H9 (cell line): ENCODE measurements around the gene CDK14. TPM values are rescaled to one million over a fixed set of nuclear protein-coding genes. Genes with fewer than 3 reads are reported as not detected.

Experiments
- DNase-seq: peaks from one replicate; pipeline ENCODE4 v3.0.0-alpha.2; 2017
- H2AFZ ChIP-seq: one replicate; pipeline ENCODE4 v1.6.1; 2013; ENCODE audit warnings: mild to moderate bottlenecking, low read length, control low read depth, moderate library complexity
- H2AK5ac ChIP-seq: 2 replicates; pipeline ENCODE4 v1.6.1; 2013; ENCODE audit warnings: low read length, control low read depth, mixed read lengths; ENCODE audit not compliant: insufficient read length
- H2BK120ac ChIP-seq: one replicate; pipeline ENCODE4 v1.6.1; 2013; ENCODE audit warnings: low read depth, mild to moderate bottlenecking, low read length, control low read depth, inconsistent platforms; ENCODE audit not compliant: poor library complexity, severe bottlenecking
- H2BK12ac ChIP-seq: 2 replicates; pipeline ENCODE4 v1.6.1; 2013; ENCODE audit warnings: low read length, control low read depth, mixed read lengths, low read depth; ENCODE audit not compliant: insufficient read length
- H2BK15ac ChIP-seq: 2 replicates; pipeline ENCODE4 v1.6.1; 2013; ENCODE audit warnings: low read depth, low read length, control low read depth
- H2BK20ac ChIP-seq: one replicate; pipeline ENCODE4 v1.6.1; 2013; ENCODE audit warnings: low read depth, mild to moderate bottlenecking, low read length, control low read depth, inconsistent platforms; ENCODE audit not compliant: poor library complexity, severe bottlenecking
- H2BK5ac ChIP-seq: 2 replicates; pipeline ENCODE4 v1.6.1; 2013; ENCODE audit warnings: low read length, control low read depth, mixed read lengths; ENCODE audit not compliant: insufficient read length
- H3K14ac ChIP-seq: 2 replicates; pipeline ENCODE4 v1.6.1; 2013; ENCODE audit warnings: low read length, control low read depth; ENCODE audit not compliant: insufficient read depth
- H3K18ac ChIP-seq: 2 replicates; pipeline ENCODE4 v1.6.1; 2013; ENCODE audit warnings: low read depth, mild to moderate bottlenecking, mixed read lengths, low read length, control low read depth; ENCODE audit not compliant: insufficient read length
- H3K23ac ChIP-seq: 2 replicates; pipeline ENCODE4 v1.6.1; 2013; ENCODE audit warnings: low read length, control low read depth, mixed read lengths, low read depth; ENCODE audit not compliant: insufficient read length
- H3K23me2 ChIP-seq: 2 replicates; pipeline ENCODE4 v1.6.1; 2013; ENCODE audit warnings: low read depth, mild to moderate bottlenecking, mixed read lengths, low read length, control low read depth; ENCODE audit not compliant: insufficient read length, poor library complexity, severe bottlenecking
- H3K27ac ChIP-seq: 2 replicates; pipeline ENCODE4 v1.5.1; 2013; ENCODE audit warnings: low read length, control low read depth, mixed read lengths, low read depth; ENCODE audit not compliant: insufficient read length
- H3K27me3 ChIP-seq: 2 replicates; pipeline ENCODE4 v1.6.1; 2013; ENCODE audit warnings: low read length, control low read depth, inconsistent platforms; ENCODE audit not compliant: insufficient read depth
- H3K4ac ChIP-seq: 2 replicates; pipeline ENCODE4 v1.6.1; 2013; ENCODE audit warnings: low read depth, mild to moderate bottlenecking, control low read depth, inconsistent platforms, low read length, moderate library complexity
- H3K4me1 ChIP-seq: 2 replicates; pipeline ENCODE4 v1.6.1; 2013; ENCODE audit warnings: low read length, control low read depth, inconsistent platforms; ENCODE audit not compliant: insufficient read depth
- H3K4me2 ChIP-seq: 2 replicates; pipeline ENCODE4 v1.6.1; 2013; ENCODE audit warnings: low read length, control low read depth, mixed read lengths; ENCODE audit not compliant: insufficient read length, insufficient read depth
- H3K56ac ChIP-seq: 2 replicates; pipeline ENCODE4 v1.6.1; 2013; ENCODE audit warnings: low read depth, mild to moderate bottlenecking, mixed read lengths, low read length, control low read depth; ENCODE audit not compliant: insufficient read length
- H3K79me1 ChIP-seq: 2 replicates; pipeline ENCODE4 v1.6.1; 2013; ENCODE audit warnings: low read depth, mild to moderate bottlenecking, moderate library complexity, low read length, control low read depth, inconsistent platforms; ENCODE audit not compliant: insufficient read depth, poor library complexity, severe bottlenecking
- H3K79me2 ChIP-seq: 2 replicates; pipeline ENCODE4 v1.6.1; 2013; ENCODE audit warnings: low read length, control low read depth, inconsistent platforms; ENCODE audit not compliant: insufficient read depth
- H3K9ac ChIP-seq: 2 replicates; pipeline ENCODE4 v1.6.1; 2013; ENCODE audit warnings: low read length, control low read depth, mixed read lengths; ENCODE audit not compliant: insufficient read length; ENCODE audit errors: extremely low read depth
- H3K9me3 ChIP-seq: one replicate; pipeline ENCODE4 v1.6.1; 2013; ENCODE audit warnings: low read depth, low read length, inconsistent platforms; ENCODE audit not compliant: control insufficient read depth
- H3T11ph ChIP-seq: one replicate; pipeline ENCODE4 v1.6.1; 2013; ENCODE audit warnings: mild to moderate bottlenecking, low read length, control low read depth, inconsistent platforms
- H4K20me1 ChIP-seq: one replicate; pipeline ENCODE4 v1.6.1; 2013; ENCODE audit not compliant: control insufficient read depth, insufficient read length, insufficient read depth
- H4K5ac ChIP-seq: 2 replicates; pipeline ENCODE4 v1.6.1; 2013; ENCODE audit warnings: low read depth, mild to moderate bottlenecking, mixed read lengths, low read length, control low read depth; ENCODE audit not compliant: insufficient read length
- H4K8ac ChIP-seq: replicated peaks from 2 replicates; pipeline ENCODE4 v1.6.1; 2013; ENCODE audit warnings: low read length, control low read depth, mixed read lengths, low read depth; ENCODE audit not compliant: insufficient read length
- H4K91ac ChIP-seq: 2 replicates; pipeline ENCODE4 v1.6.1; 2013; ENCODE audit warnings: low read depth, mild to moderate bottlenecking, moderate library complexity, mixed read lengths, low read length, control low read depth; ENCODE audit not compliant: insufficient read length
- H3K27ac Mint-ChIP-seq, 3 experiments: 2 replicates in 2 of 3; 3 replicates in 1 of 3; pipeline ENCODE4 v1.8.0; 2020 to 2021; ENCODE audit warnings: mixed read lengths in 3 of 3, mild to moderate bottlenecking in 1 of 3, moderate library complexity in 1 of 3
- H3K27me3 Mint-ChIP-seq: 2 replicates; pipeline ENCODE4 v1.8.0; 2021; ENCODE audit warnings: low read depth, mild to moderate bottlenecking, moderate library complexity, mixed read lengths
- H3K36me3 Mint-ChIP-seq, 3 experiments: 2 replicates in 2 of 3; 3 replicates in 1 of 3; pipeline ENCODE4 v1.8.0; 2020 to 2021; ENCODE audit warnings: low read depth in 3 of 3, mixed read lengths in 3 of 3; ENCODE audit not compliant: insufficient read depth in 1 of 3
- H3K4me1 Mint-ChIP-seq, 2 experiments: 2 replicates each; pipeline ENCODE4 v1.8.0; 2020; ENCODE audit warnings: mixed read lengths in 2 of 2
- H3K4me3 Mint-ChIP-seq, 2 experiments: 2 replicates in 1 of 2; 3 replicates in 1 of 2; pipeline ENCODE4 v1.8.0; 2020 to 2021; ENCODE audit warnings: mild to moderate bottlenecking in 2 of 2, mixed read lengths in 2 of 2, moderate library complexity in 1 of 2
- H3K9me3 Mint-ChIP-seq, 2 experiments: 2 replicates in 1 of 2; 3 replicates in 1 of 2; pipeline ENCODE4 v1.8.0; 2020; ENCODE audit warnings: mild to moderate bottlenecking in 2 of 2, mixed read lengths in 2 of 2, moderate library complexity in 1 of 2
- WGBS: extraction: QIAGEN DNeasy Blood & Tissue Kit; methylation state at CpG from one replicate; pipeline ENCODE4 v1.1.7; 2013; ENCODE audit warnings: missing lambda C conversion rate, low lambda C conversion rate, mixed read lengths; ENCODE audit not compliant: insufficient read length; ENCODE audit errors: extremely low coverage; 5-methylcytosine and 5-hydroxymethylcytosine counted together
- total RNA-seq: library from RNA; stranded (reverse); gene quantifications from 2 replicates; pipeline ENCODE4 v1.2.1, GENCODE V29; 2021
- TF ChIP-seq, protein P1 (sequence below): fragments of 200-600 bp; sonication (generic); conservative IDR thresholded peaks from 3 replicates; pipeline ENCODE4 v1.8.0; 2021; ENCODE audit warnings: antibody characterized with exemption, mild to moderate bottlenecking

The CDK14 gene
- total RNA-seq, 1 experiment from 2014 or later: 23.9 TPM

DNA sequence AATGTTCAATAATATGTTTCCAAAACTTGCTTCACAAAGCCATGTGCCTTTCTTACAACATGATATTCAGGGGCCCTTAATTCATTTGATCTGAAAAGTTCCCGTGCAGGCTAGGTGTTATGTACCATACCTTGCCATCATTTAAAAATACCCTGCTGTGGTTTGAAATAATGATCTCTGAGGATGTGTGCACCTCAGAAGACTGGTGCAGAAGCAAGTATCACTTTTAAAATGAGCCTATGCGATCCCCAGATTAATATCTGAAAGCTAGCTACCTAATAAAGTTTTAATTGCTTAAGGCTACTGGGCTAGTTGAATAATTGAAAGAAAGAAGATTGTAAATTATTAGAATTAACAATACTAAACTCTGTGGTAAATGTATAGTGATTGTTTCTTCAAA lies 262.4 kb downstream of the CDK14 start:
- H3K27me3 ChIP-seq: no peaks in the 10 kb centered on the region
- no peak overlapping the region for H3K27ac ChIP-seq
- Mint-ChIP-seq H3K9me3 (no peaks in the 10 kb centered on the region), H3K27ac (no peak overlapping the region), H3K36me3 (no peaks in the 10 kb centered on the region; a peak in 1 of 7 replicates), H3K4me1 (peaks cover 7 to 8% of the 10 kb centered on the region in 2 experiments; a peak in 2 of 4 replicates), H3K4me3 (no peak overlapping the region), H3K27me3 (no peaks in the 10 kb centered on the region)
- no peaks in the 10 kb centered on the region for H3K9me3 ChIP-seq
- no peak overlapping the region for H3K4ac ChIP-seq
- no peak overlapping the region for H2AK5ac ChIP-seq
- H3K23me2 ChIP-seq: no peaks in the 10 kb centered on the region
- whole genome bisulfite sequencing: no CpG with 5 or more reads among the region's 2 CpGs
- H4K5ac ChIP-seq: no peak overlapping the region
- no peak overlapping the region for H3K18ac ChIP-seq
- H2BK12ac ChIP-seq: no peak overlapping the region
- DNase-seq: no peak
- no peaks in the 10 kb centered on the region for H3K79me1 ChIP-seq
- H4K91ac ChIP-seq: no peak overlapping the region
- no peak overlapping the region for H3K9ac ChIP-seq
- no peaks in the 10 kb centered on the region for H4K20me1 ChIP-seq
- TF ChIP-seq, protein P1, sequence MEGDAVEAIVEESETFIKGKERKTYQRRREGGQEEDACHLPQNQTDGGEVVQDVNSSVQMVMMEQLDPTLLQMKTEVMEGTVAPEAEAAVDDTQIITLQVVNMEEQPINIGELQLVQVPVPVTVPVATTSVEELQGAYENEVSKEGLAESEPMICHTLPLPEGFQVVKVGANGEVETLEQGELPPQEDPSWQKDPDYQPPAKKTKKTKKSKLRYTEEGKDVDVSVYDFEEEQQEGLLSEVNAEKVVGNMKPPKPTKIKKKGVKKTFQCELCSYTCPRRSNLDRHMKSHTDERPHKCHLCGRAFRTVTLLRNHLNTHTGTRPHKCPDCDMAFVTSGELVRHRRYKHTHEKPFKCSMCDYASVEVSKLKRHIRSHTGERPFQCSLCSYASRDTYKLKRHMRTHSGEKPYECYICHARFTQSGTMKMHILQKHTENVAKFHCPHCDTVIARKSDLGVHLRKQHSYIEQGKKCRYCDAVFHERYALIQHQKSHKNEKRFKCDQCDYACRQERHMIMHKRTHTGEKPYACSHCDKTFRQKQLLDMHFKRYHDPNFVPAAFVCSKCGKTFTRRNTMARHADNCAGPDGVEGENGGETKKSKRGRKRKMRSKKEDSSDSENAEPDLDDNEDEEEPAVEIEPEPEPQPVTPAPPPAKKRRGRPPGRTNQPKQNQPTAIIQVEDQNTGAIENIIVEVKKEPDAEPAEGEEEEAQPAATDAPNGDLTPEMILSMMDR: no peak
- no peaks in the 10 kb centered on the region for H3K79me2 ChIP-seq
- H3K56ac ChIP-seq: no peak overlapping the region
- H4K8ac ChIP-seq: no peak overlapping the region
- no peak overlapping the region for H2BK5ac ChIP-seq
- no peak overlapping the region for H3K23ac ChIP-seq
- H3T11ph ChIP-seq: no peak overlapping the region
- H3K4me2 ChIP-seq: no peak overlapping the region
- no peak overlapping the region for H3K14ac ChIP-seq
- H2BK15ac ChIP-seq: no peak overlapping the region
- H3K4me1 ChIP-seq: no peaks in the 10 kb centered on the region
- no peak overlapping the region for H2BK120ac ChIP-seq
- no peak overlapping the region for H2BK20ac ChIP-seq
- H2AFZ ChIP-seq: no peak overlapping the region
